HL-60 (cell line): Measurements from ENCODE around the gene PLXNA3.

Experiments
- DNase-seq, 2 experiments: peaks; one replicate each; pipeline ENCODE4 v3.0.0-alpha.2; 2010 to 2020; ENCODE audit warnings: low read depth in 1 of 2, low spot score in 1 of 2
- H3K27ac ChIP-seq: fragments of 250-450 bp; sonication (Bioruptor Pico); replicated peaks from 2 replicates; pipeline ENCODE4 v1.5.1; 2020; ENCODE audit warnings: mild to moderate bottlenecking, moderate library complexity
- H3K27me3 ChIP-seq: fragments of 250-450 bp; sonication (Bioruptor Pico); 2 replicates; pipeline ENCODE4 v1.5.1; 2021; ENCODE audit warnings: mild to moderate bottlenecking, moderate library complexity; ENCODE audit not compliant: insufficient read depth, poor library complexity, severe bottlenecking
- H3K4me3 ChIP-seq: replicated peaks from 2 replicates; pipeline ENCODE4 v1.5.1; 2011; ENCODE audit warnings: mild to moderate bottlenecking, control low read depth, low read length; ENCODE audit not compliant: insufficient read depth
- CTCF ChIP-seq: IDR thresholded peaks from one replicate; pipeline ENCODE4 v1.5.1; 2011; ENCODE audit warnings: low read length, control low read depth, inconsistent platforms; ENCODE audit not compliant: insufficient read depth
- GABPA ChIP-seq: IDR thresholded peaks from 2 replicates; pipeline ENCODE4 v1.6.1; 2012; ENCODE audit warnings: low read depth
- POLR2AphosphoS5 ChIP-seq: IDR thresholded peaks from 2 replicates; pipeline ENCODE4 v1.6.1; 2012; ENCODE audit warnings: low read depth
- REST ChIP-seq: IDR thresholded peaks from 2 replicates; pipeline ENCODE4 v1.6.1; 2012; ENCODE audit warnings: low read depth; ENCODE audit not compliant: insufficient replicate concordance
- SPI1 ChIP-seq: IDR thresholded peaks from 2 replicates; pipeline ENCODE4 v1.6.1; 2012; ENCODE audit warnings: low read depth, mild to moderate bottlenecking, borderline replicate concordance

Gene PLXNA3

DNA sequence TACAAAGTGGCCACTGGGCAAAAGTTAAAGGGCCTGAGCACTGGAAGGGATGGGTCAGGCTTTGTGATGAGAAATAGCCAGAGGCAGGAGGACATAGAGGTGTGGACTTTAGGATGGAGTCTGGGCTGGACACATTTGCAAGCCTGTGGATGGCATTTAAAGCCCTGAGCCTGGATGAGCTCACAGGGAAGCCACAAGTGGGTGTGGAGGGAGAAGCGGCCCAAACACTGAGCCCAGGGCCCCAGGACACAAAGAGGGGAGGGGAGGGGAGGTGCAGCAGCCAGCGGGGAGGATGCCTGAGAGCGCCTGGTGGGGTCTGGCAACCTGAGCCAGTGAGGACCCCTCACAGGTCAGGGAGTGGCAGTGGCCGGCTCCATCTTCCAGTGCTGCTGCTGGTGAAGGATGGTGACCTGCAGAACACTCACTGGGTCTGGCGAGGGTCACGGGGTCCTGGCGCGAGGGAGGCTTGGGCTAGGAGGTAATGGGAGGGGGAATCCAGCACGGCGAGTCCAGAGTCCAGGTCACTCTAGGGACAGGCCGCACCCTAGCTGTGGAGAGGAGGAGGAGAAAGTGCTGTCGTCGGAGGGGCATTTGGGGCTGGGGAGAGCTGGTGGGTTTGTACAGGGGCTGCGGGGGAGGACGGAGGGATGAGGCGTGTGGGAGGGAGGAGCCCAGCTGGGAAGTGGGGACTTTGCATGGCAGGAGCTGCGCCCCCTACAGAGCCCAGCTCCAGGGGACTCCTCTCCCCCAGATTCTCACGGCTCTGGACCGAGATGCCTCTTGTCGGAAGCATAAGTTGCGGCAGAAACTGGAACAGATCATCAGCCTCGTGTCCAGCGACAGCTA, 14.0 kb downstream of the PLXNA3 start:
- Histone ChIP-seq H3K27ac (no peak overlapping the region), H3K27me3 (no peaks in the 10 kb centered on the region), H3K4me3 (no peak overlapping the region)
- TF ChIP-seq GABPA (no peak), SPI1 (no peak), REST (no peak), CTCF (no peak), POLR2AphosphoS5 (no peak)
- no peak for DNase-seq

- no peaks in the 10 kb centered on the region for H3K27me3 ChIP-seq
Observed at GRCh38 chrX:154472685-154473632, 14.9 kb downstream of the PLXNA3 start.

DNA sequence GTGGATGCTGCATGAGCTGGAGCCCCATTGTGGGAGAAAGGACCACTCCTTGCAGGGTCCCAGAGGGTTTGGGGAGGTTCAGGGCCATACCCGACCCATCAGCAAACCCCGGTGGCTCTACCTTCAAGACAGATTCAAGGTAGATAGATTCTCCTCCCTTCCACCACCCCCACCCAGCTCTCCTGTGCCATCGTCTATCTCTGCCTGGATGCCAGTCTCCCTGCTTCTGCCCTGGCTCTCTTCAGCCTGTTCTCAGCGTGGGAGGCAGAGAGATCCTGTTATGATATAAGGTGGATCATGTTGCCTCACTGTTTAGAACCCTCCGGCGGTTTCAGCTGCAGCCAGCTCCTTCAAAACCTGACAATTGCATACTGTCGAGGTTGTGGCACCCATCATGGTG, 15.6 kb downstream of the PLXNA3 start:
- H3K27me3 ChIP-seq = no peaks in the 10 kb centered on the region
- H3K4me3 ChIP-seq = no peak overlapping the region
- DNase-seq = no peak
- no peak overlapping the region for H3K27ac ChIP-seq
- no peak for TF ChIP-seq CTCF
- no peak for TF ChIP-seq POLR2AphosphoS5
- TF ChIP-seq SPI1 = no peak
- TF ChIP-seq GABPA = no peak
- TF ChIP-seq REST = no peak

More at GRCh38 chrX:154472685-154473632, 14.9 kb downstream of the PLXNA3 start:
- TF ChIP-seq REST = no peak
- Histone ChIP-seq H3K27ac (no peak overlapping the region), H3K4me3 (no peak overlapping the region)
- DNase-seq = no peak
